GM23338 (cell line): Measurements from ENCODE around the gene CFTR. TPM values are rescaled to one million over a fixed set of nuclear protein-coding genes. Genes with fewer than 3 reads are reported as not detected.

Source experiments
- ATAC-seq: fragments of 200-7000 bp; cut with Tn5 transposase; 3 replicates; pipeline ENCODE4 v1.9.1; 2020
- DNase-seq: peaks from one replicate; pipeline ENCODE4 v3.0.0-alpha.2; 2015; ENCODE audit warnings: low spot score
- H2AFZ ChIP-seq: fragments of 200-600 bp; sonication (generic); 2 replicates; pipeline ENCODE4 v1.8.0; 2016; ENCODE audit warnings: antibody characterized with exemption, mild to moderate bottlenecking, moderate library complexity
- H3F3A ChIP-seq: fragments of 200-600 bp; sonication (generic); replicated peaks from 2 replicates; pipeline ENCODE4 v1.8.0; 2017; ENCODE audit warnings: antibody characterized with exemption, mixed run types, low read depth
- H3K27ac ChIP-seq: fragments of 200-600 bp; sonication (generic); 2 replicates; pipeline ENCODE4 v1.6.1; 2016; ENCODE audit warnings: low read depth
- H3K27me3 ChIP-seq: fragments of 200-600 bp; sonication (generic); 2 replicates; pipeline ENCODE4 v1.8.0; 2016; ENCODE audit warnings: mild to moderate bottlenecking, mixed run types, moderate library complexity; ENCODE audit not compliant: insufficient read depth
- H3K36me3 ChIP-seq: fragments of 200-600 bp; sonication (generic); 2 replicates; pipeline ENCODE4 v1.8.0; 2016; ENCODE audit warnings: mild to moderate bottlenecking; ENCODE audit not compliant: insufficient read depth
- H3K4me1 ChIP-seq: fragments of 200-600 bp; sonication (generic); 2 replicates; pipeline ENCODE4 v1.8.0; 2016; ENCODE audit warnings: mild to moderate bottlenecking, moderate library complexity; ENCODE audit not compliant: insufficient read depth
- H3K4me2 ChIP-seq: fragments of 200-600 bp; sonication (generic); 2 replicates; pipeline ENCODE4 v1.7.1; 2017; ENCODE audit warnings: mixed run types
- H3K4me3 ChIP-seq: fragments of 200-600 bp; sonication (generic); 2 replicates; pipeline ENCODE4 v1.6.1; 2016; ENCODE audit warnings: mixed run types
- H3K79me2 ChIP-seq: fragments of 200-600 bp; sonication (generic); replicated peaks from 2 replicates; pipeline ENCODE4 v1.8.0; 2017; ENCODE audit warnings: mild to moderate bottlenecking; ENCODE audit not compliant: insufficient read depth
- H3K9me2 ChIP-seq: fragments of 200-600 bp; sonication (generic); 2 replicates; pipeline ENCODE4 v1.8.0; 2017; ENCODE audit not compliant: insufficient read depth
- H4K20me1 ChIP-seq: fragments of 200-600 bp; sonication (generic); replicated peaks from 2 replicates; pipeline ENCODE4 v1.8.0; 2017; ENCODE audit warnings: mild to moderate bottlenecking; ENCODE audit not compliant: insufficient read depth
- H3K27ac Mint-ChIP-seq: 2 replicates; pipeline ENCODE4 v1.8.0; 2020; ENCODE audit warnings: inconsistent platforms, mild to moderate bottlenecking, moderate library complexity, mixed read lengths
- H3K27me3 Mint-ChIP-seq: 3 replicates; pipeline ENCODE4 v1.8.0; 2022; ENCODE audit warnings: low read depth, mild to moderate bottlenecking, moderate library complexity, mixed read lengths, inconsistent platforms; ENCODE audit not compliant: insufficient read depth, poor library complexity
- H3K36me3 Mint-ChIP-seq: 3 replicates; pipeline ENCODE4 v1.8.0; 2021; ENCODE audit warnings: low read depth, mild to moderate bottlenecking, inconsistent platforms, moderate library complexity, mixed read lengths
- H3K4me1 Mint-ChIP-seq: 3 replicates; pipeline ENCODE4 v1.8.0; 2020; ENCODE audit warnings: mild to moderate bottlenecking, inconsistent platforms, mixed read lengths
- H3K4me3 Mint-ChIP-seq: 3 replicates; pipeline ENCODE4 v1.8.0; 2021; ENCODE audit warnings: moderate library complexity, mild to moderate bottlenecking, inconsistent platforms, mixed read lengths
- H3K9me3 Mint-ChIP-seq: 3 replicates; pipeline ENCODE4 v1.8.0; 2020; ENCODE audit warnings: moderate library complexity, mild to moderate bottlenecking, inconsistent platforms, mixed read lengths
- CREB1 ChIP-seq: fragments of 250-450 bp; sonication (Bioruptor Pico); IDR thresholded peaks from 2 replicates; pipeline ENCODE4 v1.5.0; 2020; ENCODE audit warnings: low read depth, mild to moderate bottlenecking, moderate library complexity
- EZH2 ChIP-seq: fragments of 200-600 bp; sonication (generic); IDR thresholded peaks from one replicate; pipeline ENCODE4 v1.8.0; 2017; ENCODE audit warnings: antibody characterized with exemption, mild to moderate bottlenecking, low read depth; ENCODE audit not compliant: unreplicated experiment
- JUNB ChIP-seq: IDR thresholded peaks from one replicate; pipeline ENCODE4 v1.6.1; 2016; ENCODE audit warnings: antibody characterized with exemption; ENCODE audit not compliant: unreplicated experiment
- NANOG ChIP-seq: IDR thresholded peaks from 2 replicates; pipeline ENCODE4 v1.6.1; 2016; ENCODE audit warnings: antibody characterized with exemption, borderline replicate concordance
- POLR2AphosphoS5 ChIP-seq: IDR thresholded peaks from 2 replicates; pipeline ENCODE4 v1.6.1; 2016; ENCODE audit warnings: antibody characterized with exemption, low read depth
- REST ChIP-seq: IDR thresholded peaks from one replicate; pipeline ENCODE4 v1.6.1; 2018; ENCODE audit warnings: antibody characterized with exemption; ENCODE audit not compliant: unreplicated experiment
- STAT1 ChIP-seq: IDR thresholded peaks from one replicate; pipeline ENCODE4 v1.6.1; 2016; ENCODE audit warnings: antibody characterized with exemption; ENCODE audit not compliant: unreplicated experiment
- ZNF114 ChIP-seq: fragments of 250-450 bp; sonication (Bioruptor Pico); IDR thresholded peaks from 2 replicates; pipeline ENCODE4 v1.5.0; 2020; ENCODE audit warnings: mild to moderate bottlenecking, moderate library complexity
- ZNF331 ChIP-seq: fragments of 250-450 bp; sonication (Bioruptor Pico); IDR thresholded peaks from 2 replicates; pipeline ENCODE4 v1.5.0; 2020; ENCODE audit warnings: low read depth, mild to moderate bottlenecking, moderate library complexity
- long read RNA-seq: library from polyadenylated mRNA; unstranded; transcript quantifications from one replicate; pipeline ENCODE4 v2.0.0, GENCODE V29; 2020; ENCODE audit not compliant: unreplicated experiment
- polyA plus RNA-seq: library from polyadenylated mRNA; unstranded; fragments of >200 nt; fragmentation: Nextera tagmentation; extraction: Ambion mirVana; gene quantifications from 2 replicates; pipeline ENCODE4 v1.2.1, GENCODE V29; 2016
- total RNA-seq: library from RNA; depleted of rRNA; stranded (reverse); fragments of >200 nt; shearing (Covaris generic); gene quantifications from 2 replicates; pipeline ENCODE4 v1.2.3, GENCODE V29; 2014; rRNA removed
- TF ChIP-seq, protein P1 (sequence below): fragments of 250-450 bp; sonication (Bioruptor Pico); IDR thresholded peaks from 2 replicates; pipeline ENCODE4 v1.5.0; 2020; ENCODE audit warnings: mild to moderate bottlenecking, moderate library complexity
- TF ChIP-seq, protein P2 (sequence below): IDR thresholded peaks from 2 replicates; pipeline ENCODE4 v1.6.1; 2016; ENCODE audit warnings: antibody characterized with exemption

The CFTR gene
- total RNA-seq, result 0.78 and 1.2 TPM in 2 replicates
- 0.24 and 0.45 TPM in 2 replicates for polyA plus RNA-seq
- long read RNA-seq, result 0 reads

- H3K36me3 ChIP-seq, result no peaks in the 10 kb centered on the region
- no peaks in the 10 kb centered on the region for H3K36me3 Mint-ChIP-seq
- H3F3A ChIP-seq, result no peaks in the 10 kb centered on the region
- 0 out of 2 replicates have a peak, but pooled peaks cover 4% of the 10 kb centered on the region for H3K4me1 ChIP-seq
- peak within 1 kb of the TSS; percentile 88 for H3K4me2 ChIP-seq
- H3K9me3 Mint-ChIP-seq, result no peaks in the 10 kb centered on the region
- no peaks in the 10 kb centered on the region for H3K79me2 ChIP-seq
- peaks cover 7% of the 10 kb centered on the region; the same call in 2 of the 3 replicates for H3K4me1 Mint-ChIP-seq
- peak within 1 kb of the TSS; percentile 77 for H3K4me3 Mint-ChIP-seq
- no peak within 1 kb of the TSS for H3K27ac Mint-ChIP-seq
- DNase-seq (peak; percentile 75), ATAC-seq (peak; percentile 87)
- peak within 1 kb of the TSS; percentile 94 for H2AFZ ChIP-seq
- TF ChIP-seq, protein P1, sequence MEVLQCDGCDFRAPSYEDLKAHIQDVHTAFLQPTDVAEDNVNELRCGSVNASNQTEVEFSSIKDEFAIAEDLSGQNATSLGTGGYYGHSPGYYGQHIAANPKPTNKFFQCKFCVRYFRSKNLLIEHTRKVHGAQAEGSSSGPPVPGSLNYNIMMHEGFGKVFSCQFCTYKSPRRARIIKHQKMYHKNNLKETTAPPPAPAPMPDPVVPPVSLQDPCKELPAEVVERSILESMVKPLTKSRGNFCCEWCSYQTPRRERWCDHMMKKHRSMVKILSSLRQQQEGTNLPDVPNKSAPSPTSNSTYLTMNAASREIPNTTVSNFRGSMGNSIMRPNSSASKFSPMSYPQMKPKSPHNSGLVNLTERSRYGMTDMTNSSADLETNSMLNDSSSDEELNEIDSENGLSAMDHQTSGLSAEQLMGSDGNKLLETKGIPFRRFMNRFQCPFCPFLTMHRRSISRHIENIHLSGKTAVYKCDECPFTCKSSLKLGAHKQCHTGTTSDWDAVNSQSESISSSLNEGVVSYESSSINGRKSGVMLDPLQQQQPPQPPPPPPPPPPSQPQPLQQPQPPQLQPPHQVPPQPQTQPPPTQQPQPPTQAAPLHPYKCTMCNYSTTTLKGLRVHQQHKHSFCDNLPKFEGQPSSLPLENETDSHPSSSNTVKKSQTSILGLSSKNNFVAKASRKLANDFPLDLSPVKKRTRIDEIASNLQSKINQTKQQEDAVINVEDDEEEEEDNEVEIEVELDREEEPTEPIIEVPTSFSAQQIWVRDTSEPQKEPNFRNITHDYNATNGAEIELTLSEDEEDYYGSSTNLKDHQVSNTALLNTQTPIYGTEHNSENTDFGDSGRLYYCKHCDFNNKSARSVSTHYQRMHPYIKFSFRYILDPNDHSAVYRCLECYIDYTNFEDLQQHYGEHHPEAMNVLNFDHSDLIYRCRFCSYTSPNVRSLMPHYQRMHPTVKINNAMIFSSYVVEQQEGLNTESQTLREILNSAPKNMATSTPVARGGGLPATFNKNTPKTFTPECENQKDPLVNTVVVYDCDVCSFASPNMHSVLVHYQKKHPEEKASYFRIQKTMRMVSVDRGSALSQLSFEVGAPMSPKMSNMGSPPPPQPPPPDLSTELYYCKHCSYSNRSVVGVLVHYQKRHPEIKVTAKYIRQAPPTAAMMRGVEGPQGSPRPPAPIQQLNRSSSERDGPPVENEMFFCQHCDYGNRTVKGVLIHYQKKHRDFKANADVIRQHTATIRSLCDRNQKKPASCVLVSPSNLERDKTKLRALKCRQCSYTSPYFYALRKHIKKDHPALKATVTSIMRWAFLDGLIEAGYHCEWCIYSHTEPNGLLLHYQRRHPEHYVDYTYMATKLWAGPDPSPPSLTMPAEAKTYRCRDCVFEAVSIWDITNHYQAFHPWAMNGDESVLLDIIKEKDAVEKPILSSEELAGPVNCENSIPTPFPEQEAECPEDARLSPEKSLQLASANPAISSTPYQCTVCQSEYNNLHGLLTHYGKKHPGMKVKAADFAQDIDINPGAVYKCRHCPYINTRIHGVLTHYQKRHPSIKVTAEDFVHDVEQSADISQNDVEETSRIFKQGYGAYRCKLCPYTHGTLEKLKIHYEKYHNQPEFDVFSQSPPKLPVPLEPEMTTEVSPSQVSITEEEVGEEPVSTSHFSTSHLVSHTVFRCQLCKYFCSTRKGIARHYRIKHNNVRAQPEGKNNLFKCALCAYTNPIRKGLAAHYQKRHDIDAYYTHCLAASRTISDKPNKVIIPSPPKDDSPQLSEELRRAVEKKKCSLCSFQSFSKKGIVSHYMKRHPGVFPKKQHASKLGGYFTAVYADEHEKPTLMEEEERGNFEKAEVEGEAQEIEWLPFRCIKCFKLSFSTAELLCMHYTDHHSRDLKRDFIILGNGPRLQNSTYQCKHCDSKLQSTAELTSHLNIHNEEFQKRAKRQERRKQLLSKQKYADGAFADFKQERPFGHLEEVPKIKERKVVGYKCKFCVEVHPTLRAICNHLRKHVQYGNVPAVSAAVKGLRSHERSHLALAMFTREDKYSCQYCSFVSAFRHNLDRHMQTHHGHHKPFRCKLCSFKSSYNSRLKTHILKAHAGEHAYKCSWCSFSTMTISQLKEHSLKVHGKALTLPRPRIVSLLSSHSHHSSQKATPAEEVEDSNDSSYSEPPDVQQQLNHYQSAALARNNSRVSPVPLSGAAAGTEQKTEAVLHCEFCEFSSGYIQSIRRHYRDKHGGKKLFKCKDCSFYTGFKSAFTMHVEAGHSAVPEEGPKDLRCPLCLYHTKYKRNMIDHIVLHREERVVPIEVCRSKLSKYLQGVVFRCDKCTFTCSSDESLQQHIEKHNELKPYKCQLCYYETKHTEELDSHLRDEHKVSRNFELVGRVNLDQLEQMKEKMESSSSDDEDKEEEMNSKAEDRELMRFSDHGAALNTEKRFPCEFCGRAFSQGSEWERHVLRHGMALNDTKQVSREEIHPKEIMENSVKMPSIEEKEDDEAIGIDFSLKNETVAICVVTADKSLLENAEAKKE (CRISPR knock-in tag), result no peak
- no peak for TF ChIP-seq STAT1
- 0 out of 2 replicates have a peak, but pooled peaks have one; percentile 7 for TF ChIP-seq CREB1 (CRISPR knock-in tag)
- no peak for TF ChIP-seq NANOG
- no peak for TF ChIP-seq ZNF331
- no peak for TF ChIP-seq REST
- TF ChIP-seq, protein P2, sequence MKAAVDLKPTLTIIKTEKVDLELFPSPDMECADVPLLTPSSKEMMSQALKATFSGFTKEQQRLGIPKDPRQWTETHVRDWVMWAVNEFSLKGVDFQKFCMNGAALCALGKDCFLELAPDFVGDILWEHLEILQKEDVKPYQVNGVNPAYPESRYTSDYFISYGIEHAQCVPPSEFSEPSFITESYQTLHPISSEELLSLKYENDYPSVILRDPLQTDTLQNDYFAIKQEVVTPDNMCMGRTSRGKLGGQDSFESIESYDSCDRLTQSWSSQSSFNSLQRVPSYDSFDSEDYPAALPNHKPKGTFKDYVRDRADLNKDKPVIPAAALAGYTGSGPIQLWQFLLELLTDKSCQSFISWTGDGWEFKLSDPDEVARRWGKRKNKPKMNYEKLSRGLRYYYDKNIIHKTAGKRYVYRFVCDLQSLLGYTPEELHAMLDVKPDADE, result no peak
- TF ChIP-seq EZH2, result peak; percentile 83
- TF ChIP-seq ZNF114 (CRISPR knock-in tag), result no peak
- TF ChIP-seq POLR2AphosphoS5, result no peak
- no peak for TF ChIP-seq JUNB
- no peaks in the 10 kb centered on the region for H3K9me2 ChIP-seq
- H4K20me1 ChIP-seq, result no peaks in the 10 kb centered on the region
- H3K4me3 ChIP-seq, result peak within 1 kb of the TSS; percentile 73
- H3K27ac ChIP-seq, result no peak within 1 kb of the TSS
- H3K27me3 ChIP-seq, result peaks cover 47% of the 10 kb centered on the region
- peaks cover 30% of the 10 kb centered on the region for H3K27me3 Mint-ChIP-seq
Measured at GRCh38 chr7:117479225-117480054, at the start of gene CFTR. CFTR (plus strand) TSS chr7:117480025; CDS start chr7:117480095, 70 bp downstream.
